Measurements from ENCODE around the gene ARSJ. TPM values are rescaled to one million over a fixed set of nuclear protein-coding genes. Genes with fewer than 3 reads are reported as not detected.
A peak's percentile ranks its signal among the peaks of the same experiment; 100 is the strongest.
"Not testable (repeated sequence)": the region's sequence is repeated elsewhere in the genome, so short reads cannot be mapped to it uniquely, and the experiment has no call there.

The ARSJ gene
- polyA plus RNA-seq, 1 donor from 2014 or later = not detected

DNA sequence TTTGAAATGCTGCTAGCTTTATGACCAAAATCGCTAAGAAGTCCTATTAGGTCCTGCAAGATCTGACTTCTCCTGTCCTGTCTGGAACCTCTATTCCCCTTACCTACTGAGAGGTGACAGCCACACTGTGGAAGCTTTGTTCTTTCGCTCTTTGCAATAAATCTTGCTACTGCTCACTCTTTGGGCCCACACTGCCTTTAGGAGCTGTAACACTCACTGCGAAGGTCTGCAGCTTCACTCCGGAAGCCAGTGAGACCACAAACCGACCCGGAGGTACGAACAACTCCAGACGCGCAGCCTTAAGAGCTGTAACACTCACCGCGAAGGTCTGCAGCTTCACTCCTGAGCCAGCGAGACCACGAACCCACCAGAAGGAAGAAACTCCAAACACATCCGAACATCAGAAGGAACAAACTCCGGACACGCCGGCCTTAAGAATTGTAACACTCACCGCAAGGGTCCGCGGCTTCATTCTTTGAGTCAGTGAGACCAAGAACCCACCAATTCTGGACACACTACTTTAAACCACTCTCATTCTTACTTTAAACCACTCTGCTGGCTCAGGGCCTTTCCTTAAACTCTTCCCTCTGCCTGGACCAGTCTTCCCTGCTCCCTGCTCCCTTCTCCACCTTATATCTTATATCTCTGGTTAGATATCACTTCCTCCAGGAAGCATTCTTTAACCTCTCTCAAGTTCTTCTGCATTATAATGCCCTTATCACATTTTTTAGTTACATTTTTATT is 25.2 kb upstream of the ARSJ start:
- H3K27ac Mint-ChIP-seq, H3K27me3 Mint-ChIP-seq, H3K36me3 Mint-ChIP-seq, H3K9me3 Mint-ChIP-seq, H3K4me1 Mint-ChIP-seq: not testable (repeated sequence)
- H3K4me3 Mint-ChIP-seq = peak overlapping the region in 1 of 4 donors; percentile 75

DNA sequence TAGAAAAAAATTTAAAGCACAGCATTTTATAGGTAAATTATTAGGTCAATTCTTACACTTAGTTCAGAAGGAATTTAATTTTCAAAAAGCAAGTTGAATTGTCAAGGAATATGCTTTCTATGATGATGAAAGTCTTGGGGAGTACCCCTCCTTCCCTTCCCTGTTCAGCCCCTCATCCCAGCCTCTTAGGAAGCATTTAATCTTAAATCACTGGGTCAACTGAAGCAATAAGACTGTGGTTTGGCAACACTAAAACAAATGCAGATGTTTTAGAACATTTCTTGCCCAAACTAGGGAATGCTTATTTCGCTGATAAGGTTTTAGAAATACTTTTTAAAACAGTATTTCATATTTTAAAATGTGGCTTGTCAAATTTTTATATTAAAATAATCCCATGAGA is 19.1 kb upstream of the ARSJ start:
- Mint-ChIP-seq H3K27me3 (peaks cover 6% of the 10 kb centered on the region), H3K36me3 (peaks cover 5% of the 10 kb centered on the region), H3K9me3 (no peaks in the 10 kb centered on the region), H3K4me3 (no peak overlapping the region), H3K27ac (no peak overlapping the region), H3K4me1 (no peaks in the 10 kb centered on the region)

DNA sequence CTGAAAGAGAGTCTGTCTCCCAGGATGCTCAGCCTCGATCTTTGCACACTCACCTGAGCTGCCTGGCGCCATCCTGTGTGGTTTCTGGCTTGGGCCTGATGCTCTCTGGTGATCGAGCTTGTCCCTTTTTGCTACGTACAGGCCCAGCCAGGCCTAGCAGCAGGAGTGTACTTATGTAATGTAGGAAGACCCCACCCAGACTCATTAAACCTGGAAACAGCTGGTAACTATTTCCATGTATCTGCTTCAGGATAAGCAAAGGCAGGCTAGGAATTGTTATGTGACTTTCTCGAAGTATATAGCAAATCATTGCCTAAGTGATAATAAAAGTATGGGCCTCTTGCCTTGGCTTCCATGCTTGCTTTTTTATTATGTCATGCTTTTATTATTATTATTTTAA is 18.6 kb upstream of the ARSJ start:
- Mint-ChIP-seq H3K9me3 (no peaks in the 10 kb centered on the region), H3K4me1 (no peaks in the 10 kb centered on the region), H3K27me3 (peaks cover 6% of the 10 kb centered on the region), H3K4me3 (no peak overlapping the region), H3K27ac (no peak overlapping the region), H3K36me3 (peaks cover 5% of the 10 kb centered on the region)

DNA sequence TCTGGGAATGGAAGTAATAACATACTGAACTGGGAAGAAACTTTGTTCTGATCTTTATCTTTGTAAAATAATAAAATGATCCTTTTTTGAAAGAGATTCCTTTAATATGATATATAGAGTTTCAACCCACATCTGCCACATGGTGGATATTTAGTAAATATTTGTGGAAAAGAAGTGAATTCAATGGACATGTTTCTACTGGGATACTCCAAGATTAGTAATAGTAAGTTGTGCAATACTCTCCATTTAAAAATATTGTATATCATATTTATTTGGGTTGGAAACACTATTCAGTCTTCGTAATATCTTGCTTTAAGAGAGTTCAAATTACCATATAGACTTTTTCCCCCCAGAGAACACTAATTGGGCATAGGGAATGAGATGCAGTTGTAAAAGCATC is 17.8 kb upstream of the ARSJ start:
- Mint-ChIP-seq H3K27ac (no peak overlapping the region), H3K9me3 (no peaks in the 10 kb centered on the region), H3K4me3 (no peak overlapping the region), H3K27me3 (peaks cover 3% of the 10 kb centered on the region), H3K4me1 (no peaks in the 10 kb centered on the region), H3K36me3 (peaks cover 5% of the 10 kb centered on the region)

DNA sequence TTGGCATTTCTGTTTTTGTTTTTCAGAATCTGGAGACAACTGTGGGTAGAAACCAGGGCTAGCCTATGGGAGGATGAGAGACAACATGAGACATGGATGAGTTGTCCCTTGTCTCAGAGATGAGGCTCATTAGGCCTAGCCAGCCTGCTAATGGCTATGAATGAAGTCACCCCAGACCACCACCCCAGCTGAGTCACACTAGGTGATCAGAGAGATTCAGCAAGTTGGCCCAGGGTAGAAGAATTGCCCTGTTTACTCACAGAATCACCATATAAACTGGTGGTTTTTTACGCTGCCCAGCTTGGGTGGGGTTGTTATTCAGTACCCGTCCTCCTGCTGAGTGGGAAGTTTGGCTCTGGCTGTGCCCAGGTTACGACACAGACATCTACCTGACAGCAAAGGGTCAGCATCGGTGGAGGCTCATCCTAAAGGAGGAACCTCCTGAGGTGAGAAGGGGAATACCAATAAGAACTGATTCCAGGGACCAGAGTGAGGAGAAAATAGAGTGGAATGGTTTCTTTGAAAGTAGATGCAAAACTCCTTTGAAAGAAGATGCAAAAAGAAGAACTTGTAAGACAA is 17.2 kb upstream of the ARSJ start:
- H3K4me3 Mint-ChIP-seq = no peak overlapping the region

DNA sequence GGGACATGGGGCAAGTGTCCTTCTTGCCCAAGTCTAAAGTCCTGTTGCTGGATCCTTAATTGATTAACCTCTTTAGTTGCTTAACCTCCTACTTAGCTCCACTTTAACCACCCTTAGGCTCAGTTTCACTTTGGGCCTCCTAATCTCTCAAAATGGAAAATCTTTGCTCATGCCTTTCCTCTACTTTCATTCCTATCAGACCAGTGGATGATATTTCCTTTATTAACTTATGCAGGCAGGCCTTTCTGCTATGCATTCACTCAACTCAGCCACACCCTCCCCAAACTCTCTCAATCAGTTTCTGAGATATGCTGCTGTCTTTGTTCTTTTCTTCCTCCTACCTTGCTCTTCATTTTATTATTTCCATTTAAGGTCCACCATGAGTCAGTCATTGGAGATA is 14.4 kb upstream of the ARSJ start:
- Mint-ChIP-seq H3K36me3 (peaks cover 5% of the 10 kb centered on the region), H3K4me1 (no peaks in the 10 kb centered on the region), H3K27ac (no peak overlapping the region), H3K27me3 (peaks cover 4% of the 10 kb centered on the region), H3K9me3 (peaks cover 0 to under 1% (median 0%) of the 10 kb centered on the region in 3 donors), H3K4me3 (no peak overlapping the region)

More for the DNA sequence above, 17.2 kb upstream of the ARSJ start:
- Mint-ChIP-seq H3K27ac (no peak overlapping the region), H3K27me3 (peaks cover 3% of the 10 kb centered on the region), H3K36me3 (peaks cover 5% of the 10 kb centered on the region), H3K9me3 (no peaks in the 10 kb centered on the region), H3K4me1 (no peaks in the 10 kb centered on the region)

DNA sequence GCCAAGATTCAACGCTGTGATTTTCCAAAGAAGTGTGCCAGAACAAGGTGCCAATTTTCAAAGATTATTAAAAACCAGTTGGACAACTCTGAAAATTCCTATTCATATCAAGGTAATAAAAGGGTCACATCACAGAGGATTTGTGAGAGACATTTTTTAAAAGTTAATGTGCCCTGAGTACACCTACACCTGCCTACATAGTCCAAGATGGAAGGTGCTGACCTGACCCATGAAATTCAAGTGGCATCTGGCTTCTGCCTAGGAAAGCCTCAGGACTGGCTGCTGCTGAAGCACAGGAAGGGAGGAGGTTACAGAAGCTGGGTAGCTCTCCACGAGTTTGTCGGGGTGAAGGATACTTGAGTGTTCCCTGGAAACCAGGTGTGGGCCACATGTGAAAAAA is 11.4 kb upstream of the ARSJ start:
- Mint-ChIP-seq H3K4me1 (no peaks in the 10 kb centered on the region), H3K4me3 (no peak overlapping the region), H3K9me3 (peaks cover 0 to 3% (median 0%) of the 10 kb centered on the region in 3 donors), H3K36me3 (peaks cover 5% of the 10 kb centered on the region), H3K27ac (peak overlapping the region in 1 of 3 donors; percentile 62), H3K27me3 (peaks cover 10% of the 10 kb centered on the region)

DNA sequence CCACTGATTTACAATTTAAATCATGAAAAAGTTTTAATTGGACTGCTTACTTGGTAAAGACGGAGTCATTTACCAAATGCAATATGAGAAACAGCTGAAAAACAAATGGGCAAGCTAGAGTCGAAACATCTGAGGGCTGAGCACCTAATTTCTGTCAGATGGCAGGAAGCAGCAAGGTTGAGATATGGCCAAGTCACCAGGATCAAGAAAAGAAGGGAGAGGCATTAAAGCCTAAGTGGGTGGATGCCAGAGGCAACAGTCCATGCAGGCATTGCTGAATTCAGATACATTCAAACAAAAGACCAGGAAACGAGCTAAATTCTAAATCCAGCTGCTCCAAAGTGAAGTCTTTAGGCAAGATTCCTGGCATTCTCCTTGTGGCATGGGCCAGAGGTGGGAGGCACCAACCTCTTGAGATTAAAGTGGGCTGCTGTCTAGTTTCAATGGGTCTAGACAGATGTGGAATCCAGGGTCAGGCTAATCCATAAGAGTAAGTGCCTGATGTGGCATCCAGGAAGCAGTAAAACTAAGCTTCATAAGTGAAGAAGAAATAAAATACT is 8.0 kb upstream of the ARSJ start:
- H3K27ac Mint-ChIP-seq = no peak overlapping the region
- no peak overlapping the region for H3K4me3 Mint-ChIP-seq
- H3K9me3 Mint-ChIP-seq = peaks cover 2 to 7% (median 5%) of the 10 kb centered on the region in 3 donors
- H3K4me1 Mint-ChIP-seq = no peaks in the 10 kb centered on the region
- peaks cover 12% of the 10 kb centered on the region for H3K27me3 Mint-ChIP-seq
- peaks cover 2% of the 10 kb centered on the region for H3K36me3 Mint-ChIP-seq

DNA sequence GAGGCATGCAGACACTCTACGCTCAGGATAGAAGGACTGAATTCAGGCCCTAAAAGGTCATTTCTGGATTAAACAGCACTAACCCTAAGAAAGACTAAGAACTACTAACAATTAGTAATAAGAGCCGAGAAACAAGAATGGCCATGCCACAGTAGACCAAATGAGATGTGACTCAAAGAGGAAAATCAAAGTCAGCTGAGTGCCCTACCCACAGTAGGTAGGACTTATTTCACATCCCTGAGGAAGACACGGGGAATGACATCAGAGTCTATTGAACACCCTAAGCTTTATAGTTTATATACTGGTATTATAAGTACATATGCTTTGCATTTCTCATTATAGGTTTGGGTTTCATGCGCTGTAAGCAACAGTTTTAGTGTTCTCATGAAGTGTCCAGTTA is 2.7 kb upstream of the ARSJ start:
- H3K27ac Mint-ChIP-seq = no peak overlapping the region
- H3K9me3 Mint-ChIP-seq = peaks cover 2 to 7% (median 4%) of the 10 kb centered on the region in 3 donors
- peaks cover 2% of the 10 kb centered on the region for H3K36me3 Mint-ChIP-seq
- H3K4me1 Mint-ChIP-seq = peaks cover 0 to 5% (median 0%) of the 10 kb centered on the region in 3 donors
- H3K27me3 Mint-ChIP-seq = peaks cover 34% of the 10 kb centered on the region
- H3K4me3 Mint-ChIP-seq = peak overlapping the region in 1 of 4 donors; percentile 35

DNA sequence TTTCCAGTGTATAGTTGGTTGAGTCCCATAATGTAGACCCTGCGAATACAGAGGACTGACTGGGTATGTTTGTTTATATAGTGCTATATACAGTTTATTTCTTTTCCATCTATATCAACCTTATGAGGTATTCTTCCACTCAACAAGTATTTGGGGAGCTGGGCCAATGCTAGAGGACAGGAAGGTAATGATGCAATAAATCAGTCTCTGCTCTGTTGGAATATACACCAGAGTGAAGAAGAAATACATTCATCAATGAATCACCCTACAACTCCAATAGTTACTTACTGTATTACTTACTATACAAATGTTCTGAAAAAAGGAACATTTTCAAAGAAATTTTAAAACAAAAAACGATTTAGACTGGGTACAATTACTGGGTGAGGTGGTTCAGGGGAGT is 2.1 kb upstream of the ARSJ start:
- no peak overlapping the region for H3K27ac Mint-ChIP-seq
- peaks cover 0 to 5% (median 0%) of the 10 kb centered on the region in 3 donors for H3K4me1 Mint-ChIP-seq
- no peak overlapping the region for H3K4me3 Mint-ChIP-seq
- peaks cover 34% of the 10 kb centered on the region for H3K27me3 Mint-ChIP-seq
- peaks cover 2% of the 10 kb centered on the region for H3K36me3 Mint-ChIP-seq
- peaks cover 2 to 7% (median 4%) of the 10 kb centered on the region in 3 donors for H3K9me3 Mint-ChIP-seq

DNA sequence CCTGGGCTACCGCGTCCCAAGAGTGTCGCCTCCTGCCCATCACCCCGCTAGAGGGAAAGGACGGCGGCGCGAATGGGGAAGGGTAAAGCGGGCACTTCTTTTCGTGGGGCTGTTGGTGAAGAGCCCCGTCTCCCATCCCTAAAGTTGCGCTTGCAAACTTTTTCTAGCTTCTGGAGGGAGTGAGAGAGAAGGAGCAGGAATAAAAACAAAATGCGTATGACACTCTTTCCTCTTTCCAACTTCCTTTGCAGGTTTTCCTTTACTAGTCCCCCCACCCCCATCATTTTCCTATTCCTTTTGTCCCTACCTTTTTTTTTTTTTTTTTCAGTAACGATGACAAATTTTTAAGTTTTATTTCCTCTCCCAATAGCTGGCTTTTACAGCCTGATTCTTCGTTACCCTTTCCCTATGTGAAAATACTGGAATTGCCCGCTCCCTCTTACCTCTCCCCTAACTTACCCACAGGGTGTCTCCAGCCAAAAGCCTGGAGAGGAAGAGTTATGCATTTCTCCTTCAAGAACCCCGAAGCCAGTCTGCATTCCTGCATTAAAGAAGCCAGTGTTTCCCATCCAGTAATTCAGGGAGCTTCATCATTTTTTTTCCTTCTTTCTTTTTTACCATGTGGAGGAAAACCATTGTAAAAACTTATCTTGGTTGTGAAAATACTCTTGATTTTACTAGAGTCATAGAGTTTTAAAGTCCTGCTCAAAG is 613 bp upstream of the ARSJ start:
- peak overlapping the region in 2 of 4 donors; percentile 53 to 63 for H3K4me3 Mint-ChIP-seq
- H3K27ac Mint-ChIP-seq = no peak overlapping the region
- peaks cover 0 to 5% (median 0%) of the 10 kb centered on the region in 3 donors for H3K4me1 Mint-ChIP-seq
- H3K27me3 Mint-ChIP-seq = peaks cover 34% of the 10 kb centered on the region
- H3K9me3 Mint-ChIP-seq = peaks cover 2 to 7% (median 4%) of the 10 kb centered on the region in 3 donors
- H3K36me3 Mint-ChIP-seq = peaks cover 2% of the 10 kb centered on the region

DNA sequence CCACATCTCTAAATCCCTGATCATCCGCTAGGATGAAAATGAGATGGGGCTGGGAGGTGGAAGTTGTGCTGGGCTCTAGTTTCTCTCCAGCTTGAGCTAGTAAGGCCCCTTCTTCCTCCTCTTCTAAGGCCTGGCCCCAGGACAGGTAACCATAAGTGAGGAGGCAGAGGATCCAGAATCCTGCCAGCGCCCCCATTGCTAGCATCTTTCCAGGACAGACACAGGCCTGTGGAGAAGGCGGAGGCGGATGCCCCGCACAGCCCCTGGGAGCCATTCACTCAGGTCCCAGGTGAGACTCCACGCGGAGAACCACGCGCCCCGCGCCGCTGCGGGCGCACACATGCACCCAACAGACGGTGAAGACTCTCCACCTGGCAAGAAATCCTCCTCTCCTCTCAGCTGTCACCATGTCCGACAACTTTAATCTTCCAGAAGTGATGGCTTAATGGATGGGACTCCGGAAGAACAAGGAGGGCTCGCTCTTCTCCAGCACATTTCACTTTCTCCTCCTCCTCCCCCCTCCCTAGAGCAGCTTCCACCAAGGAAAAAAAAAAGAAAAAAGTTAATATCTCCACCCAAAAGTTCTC is 793 bp downstream of the ARSJ start:
- H3K27ac Mint-ChIP-seq = no peak overlapping the region
- H3K36me3 Mint-ChIP-seq = no peaks in the 10 kb centered on the region
- peaks cover 0 to 5% (median 0%) of the 10 kb centered on the region in 3 donors for H3K4me1 Mint-ChIP-seq
- peak overlapping the region in 1 of 4 donors; percentile 47 for H3K4me3 Mint-ChIP-seq
- peaks cover 42% of the 10 kb centered on the region for H3K27me3 Mint-ChIP-seq
- H3K9me3 Mint-ChIP-seq = peaks cover 1 to 9% (median 7%) of the 10 kb centered on the region in 3 donors

DNA sequence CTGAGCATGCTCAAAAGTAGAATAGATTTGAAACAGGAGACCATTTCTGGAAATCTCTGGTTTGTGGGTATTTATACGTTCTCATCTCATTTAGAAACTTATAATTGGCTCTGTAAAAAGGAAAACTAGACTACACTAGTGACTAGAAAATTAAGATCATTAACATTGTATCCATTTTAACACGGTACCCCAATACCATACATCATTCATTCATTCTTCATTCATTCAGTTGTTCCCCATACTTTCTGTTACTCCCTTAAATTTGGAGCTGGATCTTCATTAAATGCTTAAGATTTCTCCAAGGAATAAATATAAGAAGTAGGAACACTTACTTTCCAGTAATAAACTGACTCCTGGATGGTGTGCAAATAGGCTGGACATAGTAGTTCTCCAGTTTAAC is 1.3 kb downstream of the ARSJ start:
- Mint-ChIP-seq H3K9me3 (peaks cover 1 to 13% (median 9%) of the 10 kb centered on the region in 3 donors), H3K36me3 (no peaks in the 10 kb centered on the region), H3K4me1 (peaks cover 0 to 5% (median 0%) of the 10 kb centered on the region in 3 donors), H3K27ac (no peak overlapping the region), H3K4me3 (no peak overlapping the region), H3K27me3 (peaks cover 44% of the 10 kb centered on the region)

DNA sequence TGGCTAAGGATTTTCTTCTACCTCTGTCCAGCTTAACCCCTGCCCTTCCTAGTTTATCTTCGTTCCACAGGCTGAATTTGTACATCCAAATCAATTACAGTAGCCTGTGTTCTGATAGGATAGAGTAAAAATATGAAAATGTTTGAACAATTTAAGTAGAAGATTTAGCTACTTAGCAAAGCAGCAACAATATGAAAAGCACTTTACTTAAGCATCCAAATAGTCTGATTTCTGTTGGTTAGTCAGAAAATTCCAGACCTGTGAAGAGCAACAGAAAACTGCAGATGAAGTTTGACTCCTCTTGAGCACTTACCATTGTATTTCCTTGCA is 2.0 kb downstream of the ARSJ start:
- Mint-ChIP-seq H3K9me3 (peaks cover 1 to 13% (median 11%) of the 10 kb centered on the region in 3 donors), H3K4me1 (peaks cover 0 to 5% (median 0%) of the 10 kb centered on the region in 3 donors), H3K27ac (no peak overlapping the region), H3K27me3 (peaks cover 40% of the 10 kb centered on the region), H3K4me3 (no peak overlapping the region), H3K36me3 (no peaks in the 10 kb centered on the region)

Data from IgD-negative memory B cell (primary cell).